ENCODE data around the gene CNOT11. TPM values are rescaled to one million over a fixed set of nuclear protein-coding genes. Genes with fewer than 3 reads are reported as not detected.
"Not testable (repeated sequence)": the region's sequence is repeated elsewhere in the genome, so short reads cannot be mapped to it uniquely, and the experiment has no call there.

Gene CNOT11
- 37.4 TPM for total RNA-seq
- long read RNA-seq, transcript CNOT11-201 (7 exons, 2,599 nt), result major isoform, 68 of 88 reads
- long read RNA-seq, partial matches to known transcripts, result 13 of 88 reads
- long read RNA-seq, other reads (novel, unspliced or antisense), result 7 of 88 reads

DNA sequence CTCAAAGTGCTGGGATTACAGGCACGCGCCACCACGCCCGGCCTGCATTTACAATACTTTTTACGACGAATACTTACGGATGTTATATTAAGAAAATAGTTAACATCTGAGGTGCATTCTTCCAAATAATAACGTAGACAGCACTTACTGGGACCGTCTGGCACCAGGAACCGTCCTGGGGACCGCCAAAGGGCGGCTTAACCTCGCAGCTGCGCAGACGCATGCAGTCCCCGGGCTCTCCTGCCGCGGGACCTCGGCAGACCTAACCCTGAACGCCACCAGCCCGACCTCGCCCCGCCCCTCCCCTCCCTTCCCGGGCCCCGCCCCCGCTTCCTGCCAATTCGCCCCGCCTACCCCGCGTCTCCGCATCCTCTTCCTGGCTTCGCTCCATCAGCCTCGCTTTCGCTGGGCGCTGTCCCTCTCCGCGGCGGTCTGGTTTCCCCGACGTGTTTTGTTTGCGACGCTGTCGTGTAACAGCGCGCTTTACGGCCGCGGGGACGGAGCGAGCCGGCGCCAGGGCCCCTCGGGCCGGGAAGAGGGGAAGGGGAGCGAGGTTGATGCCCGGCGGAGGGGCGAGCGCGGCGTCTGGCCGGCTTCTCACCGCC is at the start of gene CNOT11:
Gene CNOT11, plus strand, starts transcription at position 479 of the 605 bp plus-strand sequence. Its CDS starts 79 bp downstream, at position 558.
- intact Hi-C loops (cut with micrococcal nuclease), result no loop called here
- DNase-seq (peak; percentile 100), ATAC-seq (peak; percentile 95)

DNA sequence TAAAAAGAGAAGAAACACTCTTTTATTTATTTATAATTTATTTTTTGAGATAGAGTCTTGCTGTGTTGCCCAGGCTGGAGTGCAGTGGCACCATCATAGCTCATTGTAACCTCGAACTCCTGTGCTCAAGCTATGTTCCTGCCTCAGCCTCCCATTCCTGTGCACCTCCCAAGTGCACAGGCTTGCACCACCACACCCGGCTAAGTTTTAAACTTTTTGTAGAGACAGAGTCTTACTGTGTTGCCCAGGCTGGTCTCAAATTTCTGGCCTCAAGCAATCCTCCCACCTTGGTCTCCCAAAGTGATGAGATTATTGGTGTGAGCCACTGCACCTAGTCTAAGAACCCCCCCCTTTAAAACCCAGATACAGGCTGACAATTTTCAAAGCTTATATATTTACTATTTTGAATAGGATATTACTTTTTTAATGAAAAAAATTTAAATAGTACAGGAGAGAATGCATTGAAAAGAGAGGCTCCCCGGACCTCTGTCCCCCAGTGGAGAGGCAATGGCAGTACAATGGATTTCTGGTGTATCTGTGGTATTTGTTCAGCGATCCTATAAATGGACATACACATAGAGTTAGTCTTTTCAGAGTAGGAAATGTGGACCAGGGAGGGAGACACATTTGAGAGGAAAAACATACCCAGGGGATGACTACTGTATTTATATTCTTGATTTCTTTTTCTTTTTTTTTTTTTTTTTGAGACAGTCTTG is 48.1 kb upstream of the CNOT11 start:
- DNase-seq (no peak), ATAC-seq (no peak)
- intact Hi-C loops (cut with micrococcal nuclease), result no loop called here

DNA sequence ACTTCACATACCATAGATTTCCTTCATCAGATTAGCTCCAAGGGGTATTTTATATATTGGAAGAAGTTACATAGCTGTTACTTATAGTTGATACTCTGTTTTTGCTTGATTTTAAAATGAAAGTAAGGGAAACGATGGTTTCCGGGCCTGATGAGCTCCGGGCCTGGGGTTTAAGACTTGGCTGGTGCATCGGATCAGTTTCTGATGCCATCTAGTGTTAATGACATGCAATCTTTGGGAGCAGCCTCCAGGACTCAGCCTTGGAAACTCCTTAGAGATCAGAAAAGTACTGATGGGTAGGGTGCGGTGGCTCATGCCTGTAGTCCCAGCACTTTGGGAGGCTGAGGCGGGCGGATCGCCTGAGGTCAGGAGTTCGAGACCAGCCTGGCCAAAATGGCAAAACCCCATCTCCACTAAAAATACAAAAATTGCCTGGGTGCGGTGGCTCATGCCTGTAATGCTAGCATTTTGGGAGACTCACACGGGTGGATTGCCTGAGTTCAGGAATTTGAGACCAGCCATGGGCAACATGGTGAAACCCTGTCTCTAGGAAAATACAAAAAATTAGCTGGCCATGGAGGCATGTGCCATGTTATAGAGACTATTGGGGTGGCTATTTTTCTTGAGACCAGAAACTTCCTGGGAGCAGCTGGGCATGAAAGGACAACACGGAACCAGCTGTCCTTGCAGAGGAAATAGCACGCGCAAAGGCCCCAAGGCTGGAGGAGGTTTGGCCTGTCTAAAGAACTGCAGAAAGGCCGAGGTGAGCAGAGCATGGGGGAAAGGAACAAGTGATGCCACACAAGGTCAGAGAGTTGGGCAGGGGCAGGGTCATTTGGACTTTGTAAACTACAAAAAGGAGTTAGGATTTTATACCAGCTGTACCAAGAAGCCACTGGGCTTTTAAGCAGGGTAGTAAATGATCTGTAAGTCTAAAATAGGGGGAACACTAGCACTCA is 46.9 kb upstream of the CNOT11 start:
- intact Hi-C loops (cut with micrococcal nuclease), result no loop called here
- DNase-seq (peak; percentile 47), ATAC-seq (peak; percentile 91)

DNA sequence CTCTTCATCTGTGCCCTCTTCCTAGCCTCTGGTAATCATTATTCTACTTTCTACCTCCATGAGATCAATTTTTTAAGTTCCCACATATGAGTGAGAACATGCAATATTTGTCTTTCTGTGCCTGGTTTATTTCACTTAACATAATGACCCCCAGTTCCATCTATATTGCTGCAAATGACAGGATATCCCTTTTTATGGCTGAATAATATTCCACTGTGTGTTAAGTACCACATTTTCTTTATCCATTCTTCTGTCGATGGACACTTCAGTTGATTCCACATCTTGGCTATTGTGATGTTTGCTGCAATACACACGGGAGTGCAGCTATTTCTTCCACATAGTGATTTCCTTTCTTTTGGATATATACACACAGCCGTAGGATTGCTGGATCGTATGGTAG is 43.9 kb upstream of the CNOT11 start:
- ATAC-seq (no peak), DNase-seq (no peak)
- intact Hi-C loops (cut with micrococcal nuclease), result no loop called here

DNA sequence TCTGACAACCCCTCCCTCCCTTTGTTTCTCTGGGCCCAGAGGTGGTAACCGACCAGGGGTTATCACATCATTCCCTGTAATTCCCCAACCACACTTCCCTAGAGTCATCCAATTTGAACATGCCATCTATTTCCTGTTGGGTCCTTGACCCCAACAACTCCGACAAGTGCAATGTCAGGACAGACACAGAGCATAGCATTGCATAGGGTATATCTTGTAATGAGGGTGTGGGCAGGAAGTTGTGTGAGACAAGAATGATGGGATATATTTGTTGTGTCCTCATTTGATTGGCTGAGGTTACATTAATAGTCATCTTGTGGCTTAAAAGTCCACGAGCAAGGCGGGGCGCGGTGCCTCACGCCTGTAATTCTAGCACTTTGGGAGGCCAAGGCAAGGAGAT is 33.4 kb upstream of the CNOT11 start:
- intact Hi-C loops (cut with micrococcal nuclease), result no loop called here
- DNase-seq (no peak), ATAC-seq (no peak)

DNA sequence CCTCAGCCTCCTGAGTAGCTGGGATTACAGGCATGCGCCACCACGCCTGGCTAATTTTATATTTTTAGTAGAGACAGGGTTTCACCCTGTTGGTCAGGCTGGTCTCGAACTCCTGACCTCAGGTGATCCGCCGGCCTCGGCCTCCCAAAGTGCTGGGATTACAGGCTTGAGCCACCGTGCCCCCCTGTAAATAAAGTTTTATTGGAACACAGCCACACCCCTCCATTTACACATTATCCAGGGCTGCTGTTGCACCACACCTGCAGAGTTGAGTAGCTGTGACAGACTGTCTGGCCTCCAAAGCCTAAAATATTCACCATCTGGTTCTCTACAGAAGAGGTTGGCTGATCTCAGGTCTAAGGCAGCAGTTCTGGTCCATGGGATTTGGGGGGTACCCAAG is 32.6 kb upstream of the CNOT11 start:
- DNase-seq; intact Hi-C loops (cut with micrococcal nuclease); ATAC-seq: not testable (repeated sequence)

DNA sequence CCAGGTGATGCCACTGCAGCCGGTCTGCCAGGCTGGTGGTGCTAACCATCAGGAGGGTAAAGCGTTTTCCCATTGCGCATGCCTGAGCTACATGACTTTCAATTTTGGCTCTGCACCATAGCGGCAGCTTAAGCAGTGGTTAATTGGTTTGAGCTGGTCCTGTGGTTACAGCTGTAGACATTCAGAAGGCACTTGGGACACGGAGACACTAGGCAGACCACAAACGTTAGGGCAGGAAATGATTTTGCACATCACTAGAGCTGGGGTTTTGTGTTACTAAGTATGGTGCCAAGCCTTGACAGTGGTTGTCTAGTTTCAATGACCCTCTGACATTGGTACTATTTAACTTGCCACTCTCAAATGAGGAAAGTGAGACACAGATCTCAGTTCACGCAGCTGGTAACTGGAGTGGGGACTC is 28.9 kb upstream of the CNOT11 start:
- intact Hi-C loops (cut with micrococcal nuclease), result no loop called here
- no peak for ATAC-seq
- DNase-seq, result no peak

DNA sequence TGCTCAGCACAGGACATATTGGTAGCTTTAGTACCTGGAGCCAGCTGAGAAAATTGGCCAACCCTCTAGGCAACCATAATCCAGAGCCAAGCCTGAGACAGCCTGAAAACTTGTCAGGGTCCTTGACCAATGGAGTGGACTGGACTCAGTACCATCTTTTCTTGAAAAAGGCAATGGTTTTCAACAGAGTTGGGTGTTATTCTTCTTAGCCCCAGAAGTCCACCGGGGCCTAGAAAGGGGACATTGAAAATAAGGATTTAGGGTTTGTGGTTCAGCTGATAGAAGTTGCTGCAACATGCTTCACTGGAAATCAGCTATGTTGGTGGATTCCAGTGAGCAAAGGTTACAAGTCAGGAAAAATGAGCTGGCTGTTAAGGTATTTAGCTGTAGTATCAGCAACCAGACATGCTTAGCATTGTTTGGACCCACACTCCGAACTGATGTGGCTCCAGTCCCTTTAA is 22.1 kb upstream of the CNOT11 start:
- ATAC-seq (no peak), DNase-seq (no peak)
- intact Hi-C loops (cut with micrococcal nuclease), result no loop called here

DNA sequence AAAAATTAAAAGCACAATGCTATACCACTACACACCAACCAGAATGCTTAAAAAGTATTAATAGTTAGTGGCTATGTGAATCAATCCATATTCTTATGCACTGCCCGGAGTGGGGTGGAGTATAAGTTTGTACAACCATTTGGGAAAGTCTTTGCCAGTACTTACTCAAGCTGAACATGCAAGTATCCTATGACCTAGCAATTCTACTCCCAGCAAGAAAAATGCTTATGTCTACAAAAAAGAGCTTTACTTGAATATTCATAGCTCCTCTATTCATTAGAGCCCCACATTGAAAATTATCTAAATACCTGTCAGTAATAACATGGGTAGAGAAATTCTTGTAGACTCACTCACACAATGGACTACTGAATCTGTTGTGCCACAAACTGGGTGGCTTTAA is 21.4 kb upstream of the CNOT11 start:
- no peak for DNase-seq
- ATAC-seq, result no peak
- intact Hi-C loops (cut with micrococcal nuclease), result no loop called here

DNA sequence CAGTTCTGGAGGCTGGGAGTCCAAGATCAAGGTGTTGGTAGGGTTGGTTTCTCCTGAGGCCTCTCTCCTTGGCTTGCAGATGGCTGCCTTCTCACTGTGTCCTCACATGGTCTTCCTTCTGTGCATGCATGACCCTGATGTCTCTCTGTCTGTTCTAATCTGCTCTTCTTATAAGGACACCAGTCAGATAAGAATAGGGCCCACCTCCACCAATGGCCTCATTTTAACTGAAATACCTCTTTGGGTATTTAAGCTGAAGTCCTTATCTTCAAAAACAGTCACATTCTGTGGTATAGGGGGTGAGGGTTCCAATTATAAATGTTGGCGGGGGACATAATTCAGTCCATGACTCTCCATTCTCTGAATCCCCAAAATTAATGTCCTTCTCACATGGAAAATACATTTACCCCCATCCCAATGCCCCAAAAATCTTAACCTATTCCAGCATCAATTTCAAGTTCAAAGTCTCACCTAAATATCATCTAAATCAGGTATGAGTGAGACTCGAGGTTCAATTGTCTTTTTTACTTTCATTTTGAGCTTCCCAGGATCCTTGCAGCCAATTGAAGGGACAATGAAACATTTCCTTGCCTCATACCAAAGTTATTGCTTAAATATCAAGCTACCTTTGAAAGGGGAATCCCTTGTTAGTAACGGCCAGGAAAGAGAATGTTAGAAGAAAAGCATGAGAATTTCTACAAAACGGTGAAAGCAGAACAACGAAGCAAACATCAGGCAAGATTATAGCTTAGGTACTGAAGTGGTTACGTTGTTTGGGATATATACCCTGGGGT is 20.6 kb upstream of the CNOT11 start:
- no peak for ATAC-seq
- intact Hi-C loops (cut with micrococcal nuclease), result no loop called here
- DNase-seq, result no peak

DNA sequence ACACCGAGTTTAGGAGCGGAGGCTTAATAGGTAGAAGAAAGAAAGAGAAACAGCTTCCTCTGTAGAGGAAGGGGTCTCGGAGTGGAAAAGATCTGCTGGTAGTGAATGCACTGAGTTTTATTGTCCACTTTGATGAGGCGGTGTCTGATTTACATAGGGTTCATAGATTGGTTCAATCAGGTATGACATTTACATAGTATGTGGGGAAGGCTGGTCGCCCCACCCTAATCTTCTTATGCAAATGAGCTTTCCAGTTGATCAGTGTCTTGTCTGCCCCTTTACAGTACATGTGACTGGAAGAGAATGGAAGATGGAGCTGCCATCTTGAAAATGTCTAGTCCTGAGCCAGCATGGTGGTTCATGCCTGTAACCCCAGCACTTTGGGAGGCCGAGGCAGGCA is 19.9 kb upstream of the CNOT11 start:
- ATAC-seq, result no peak
- DNase-seq, result no peak
- intact Hi-C loops (cut with micrococcal nuclease), result no loop called here

DNA sequence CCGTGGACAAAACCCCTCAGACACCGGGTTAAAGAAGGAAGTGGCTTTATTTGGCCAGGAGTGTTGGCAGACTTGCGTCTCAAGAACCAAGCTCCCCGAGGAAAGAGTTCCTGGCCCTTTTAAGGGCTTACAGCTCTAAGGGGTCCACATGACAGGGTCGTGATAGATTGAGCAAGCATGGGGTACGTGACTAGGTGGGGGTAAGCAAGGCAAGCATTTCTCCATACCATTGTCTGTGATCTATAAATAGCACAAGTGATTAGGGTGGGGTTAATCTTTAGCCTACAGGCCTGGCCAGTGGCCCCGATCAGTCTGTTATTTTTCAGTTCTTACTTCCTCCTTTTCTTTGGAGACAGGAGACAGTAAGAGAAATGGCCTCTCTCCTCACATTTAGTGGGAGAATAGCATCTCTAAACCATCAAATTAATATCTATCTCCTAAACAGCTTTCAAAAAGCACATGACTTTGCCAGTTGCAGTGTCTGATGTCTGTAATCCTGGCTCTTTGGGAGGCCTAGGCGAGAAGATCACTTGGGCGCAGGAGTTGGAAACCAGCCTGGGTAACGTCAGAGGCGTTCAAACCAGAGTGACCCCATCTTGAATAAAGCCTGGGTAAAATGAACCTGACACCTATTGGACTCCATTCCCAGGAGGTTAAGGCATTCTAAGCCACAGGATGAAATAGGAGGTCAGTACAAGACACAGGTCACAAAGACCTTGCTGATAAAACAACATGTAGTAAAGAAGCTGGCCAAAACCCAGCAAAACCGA is 18.3 kb upstream of the CNOT11 start:
- ATAC-seq, result no peak
- no peak for DNase-seq

DNA sequence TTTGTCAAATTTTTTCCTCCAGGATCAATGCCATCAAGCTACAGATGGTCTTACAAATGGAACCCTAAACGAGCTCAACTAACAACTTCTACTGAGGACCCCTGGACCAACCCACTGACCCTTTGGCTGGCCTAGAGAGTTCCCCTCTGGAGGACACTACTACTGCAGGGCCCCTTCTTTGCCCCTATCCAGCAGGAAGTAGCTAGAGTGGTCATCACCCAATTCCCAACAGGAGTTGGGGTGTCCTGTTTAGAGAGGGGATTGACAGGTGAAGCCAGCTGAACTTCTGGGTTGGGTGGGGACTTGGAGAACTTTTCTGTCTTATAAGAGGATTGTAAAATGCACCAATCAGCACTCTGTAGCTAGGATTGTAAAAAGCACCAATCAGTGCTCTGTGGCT is 16.7 kb upstream of the CNOT11 start:
- intact Hi-C loops (cut with micrococcal nuclease); ATAC-seq; DNase-seq: not testable (repeated sequence)

More for the DNA sequence above, 18.3 kb upstream of the CNOT11 start:
- intact Hi-C loops (cut with micrococcal nuclease), result no loop called here

DNA sequence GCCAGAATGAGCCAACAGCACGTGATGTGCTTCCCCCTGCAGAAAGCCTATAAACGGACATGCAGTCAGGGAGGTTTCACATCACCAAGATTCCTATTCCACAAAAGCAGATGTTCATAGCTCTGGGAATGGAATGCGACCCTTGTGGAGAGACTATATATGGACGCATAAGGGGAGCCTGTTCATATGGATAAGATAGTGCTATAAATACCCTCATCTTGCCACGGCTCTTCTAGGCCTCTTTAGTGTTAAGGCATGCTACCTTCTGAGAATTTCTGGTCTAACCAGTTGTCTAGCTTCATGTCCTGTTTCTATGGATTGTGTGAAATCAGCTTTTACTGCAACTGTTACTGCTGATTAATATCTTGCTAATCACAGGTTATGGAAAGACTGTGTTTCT is 14.7 kb upstream of the CNOT11 start:
- DNase-seq; intact Hi-C loops (cut with micrococcal nuclease); ATAC-seq: not testable (repeated sequence)

DNA sequence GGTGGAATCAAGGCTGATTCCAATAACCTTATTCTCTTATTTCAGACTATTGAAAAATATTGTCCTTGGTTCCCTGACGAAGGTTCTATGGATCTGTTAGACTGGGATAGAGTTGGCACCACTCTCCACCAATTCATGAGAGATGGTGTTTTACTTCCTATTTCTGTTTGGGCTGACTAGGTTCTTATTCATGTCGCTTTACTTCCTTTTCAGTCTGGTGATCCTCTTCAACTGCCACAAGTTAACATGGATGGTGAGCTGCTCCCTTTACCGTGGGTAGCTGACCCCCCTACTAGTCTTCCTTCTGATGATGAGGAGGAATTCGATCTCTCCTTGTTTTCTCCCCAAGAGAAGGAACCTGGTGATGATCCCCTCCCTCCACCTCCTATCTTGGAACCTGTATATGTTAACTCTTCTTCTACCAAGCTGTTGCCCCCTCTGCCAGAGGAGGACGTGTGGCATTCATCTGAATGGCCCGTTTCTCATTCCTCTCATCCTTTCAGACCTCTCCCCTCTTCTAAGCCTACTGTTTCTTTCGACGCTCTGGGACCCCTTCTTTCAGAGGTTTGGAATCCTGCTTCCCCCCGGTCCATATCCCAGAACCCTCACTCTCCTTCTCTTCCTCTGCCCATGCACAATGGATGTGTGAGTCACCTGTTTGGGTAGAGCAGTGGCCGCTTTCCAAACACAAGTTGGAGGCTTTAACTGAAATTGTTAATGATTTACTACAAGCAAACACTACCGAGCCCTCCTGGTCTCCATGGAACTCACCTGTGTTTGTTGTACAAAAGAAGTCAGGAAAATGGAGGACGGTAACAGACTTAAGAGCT is 13.5 kb upstream of the CNOT11 start:
- intact Hi-C loops (cut with micrococcal nuclease), result no loop called here
- DNase-seq (no peak), ATAC-seq (no peak)

DNA sequence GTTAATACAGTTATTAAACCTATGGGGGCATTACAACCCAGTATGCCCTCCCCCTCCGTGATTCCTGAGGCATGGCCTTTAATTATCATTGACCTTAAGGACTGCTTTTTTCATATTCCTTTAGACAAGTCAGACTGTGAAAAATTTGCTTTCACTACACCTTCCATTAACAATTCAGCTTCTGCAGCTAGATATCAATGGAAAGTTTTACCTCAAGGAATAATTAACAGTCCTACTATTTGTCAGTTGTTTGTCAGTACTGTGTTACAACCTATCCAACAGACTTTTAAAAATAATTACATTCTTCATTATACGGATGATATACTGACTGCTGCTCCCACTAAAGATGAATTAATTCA is 12.9 kb upstream of the CNOT11 start:
- ATAC-seq; intact Hi-C loops (cut with micrococcal nuclease); DNase-seq: not testable (repeated sequence)

DNA sequence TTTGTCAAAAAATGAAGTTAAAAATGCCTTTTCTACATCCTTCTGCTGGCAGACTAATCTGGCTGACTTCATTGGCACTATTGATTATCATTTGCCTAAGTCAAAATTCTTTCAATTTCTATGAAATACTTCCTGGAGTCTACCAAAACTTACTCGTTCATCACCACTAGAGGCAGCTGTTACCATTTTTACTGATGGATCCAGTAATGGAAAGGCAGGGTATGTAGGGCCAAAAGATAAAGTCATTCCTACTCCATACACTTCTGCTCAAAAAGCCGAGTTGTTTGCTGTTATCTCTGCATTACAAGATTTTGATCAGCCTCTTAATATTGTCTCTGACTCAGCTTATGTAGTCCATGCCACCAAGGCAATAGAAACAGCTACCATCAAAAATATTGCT is 12.0 kb upstream of the CNOT11 start:
- DNase-seq; intact Hi-C loops (cut with micrococcal nuclease); ATAC-seq: not testable (repeated sequence)
